Uterus (tissue), 4 donors: Measurements from ENCODE around the gene SHROOM2. TPM values are rescaled to one million over a fixed set of nuclear protein-coding genes. Genes with fewer than 3 reads are reported as not detected.
A peak's percentile ranks its signal among the peaks of the same experiment; 100 is the strongest.

Experiments
- DNase-seq, 2 donors: peaks; one replicate each; pipeline ENCODE4 v3.0.0-alpha.2; 2019 to 2020
- H3K27ac ChIP-seq, 2 donors: fragments of 200-600 bp; sonication (generic); 1 replicate in 1 of 2; 2 replicates in 1 of 2; pipeline ENCODE4 v1.5.1; 2016 to 2018
- H3K27me3 ChIP-seq, 2 donors: fragments of 200-600 bp; sonication (generic); one replicate each; pipeline ENCODE4 v1.5.1; 2018 to 2019; ENCODE audit warnings: control low read depth in 1 of 2
- H3K36me3 ChIP-seq, 2 donors: fragments of 200-600 bp; sonication (generic); one replicate each; pipeline ENCODE4 v1.5.1; 2019; ENCODE audit warnings: control low read depth in 1 of 2
- H3K4me1 ChIP-seq, 2 donors: fragments of 200-600 bp; sonication (generic); one replicate each; pipeline ENCODE4 v1.5.1; 2018 to 2019; ENCODE audit warnings: control low read depth in 1 of 2
- H3K4me3 ChIP-seq, 2 donors: fragments of 200-600 bp; sonication (generic); 1 replicate in 1 of 2; 2 replicates in 1 of 2; pipeline ENCODE4 v1.5.1; 2018 to 2019; ENCODE audit warnings: mild to moderate bottlenecking in 1 of 2
- H3K9me3 ChIP-seq, 2 donors: fragments of 200-600 bp; sonication (generic); one replicate each; pipeline ENCODE4 v1.5.1; 2019; ENCODE audit warnings: control low read depth in 1 of 2
- POLR2A ChIP-seq, 2 donors: fragments of 450-650 bp; IDR thresholded peaks; one replicate each; pipeline ENCODE4 v1.6.1; 2016; ENCODE audit warnings: antibody characterized with exemption in 2 of 2, mild to moderate bottlenecking in 1 of 2, moderate library complexity in 1 of 2
- intact Hi-C: fragments of 100-400 bp; cut with DNase I; formaldehyde crosslinking; loops from one replicate; pipeline ENCODE4 v1.15.1; 2023; ENCODE audit warnings: low total_unique reads
- total RNA-seq, 4 donors: library from RNA; depleted of rRNA in 3 of 4; stranded (reverse); fragments of >200 nt in 3 of 4; gene quantifications; one replicate each; pipeline versions ENCODE4 v1.1.0 to v1.2.4, GENCODE V29; 2014 to 2023
- TF ChIP-seq, protein P1 (sequence below), 4 experiments: fragments of 200-600 bp in 2 of 4; fragments of 450-650 bp in 2 of 4; sonication (generic) in 2 of 4; IDR thresholded peaks; one replicate each; pipeline ENCODE4 v1.5.1; 2016 to 2019; ENCODE audit warnings: antibody characterized with exemption in 4 of 4, mild to moderate bottlenecking in 2 of 4, moderate library complexity in 1 of 4
- donor health status: DM: yes; HTN: yes; CAD: no.

The SHROOM2 gene
- total RNA-seq, result 1 to 10 TPM; 3.5 to 8.7 (median 4.8) TPM

GRCh38 chrX:9785944-9786797 lies at the start of gene SHROOM2:
Gene SHROOM2, plus strand, starts transcription at chrX:9786429. Its CDS starts 117 bp downstream, at chrX:9786546.
- Histone ChIP-seq H3K36me3 (no peaks in the 10 kb centered on the region), H3K4me1 (no peaks in the 10 kb centered on the region), H3K27me3 (no peaks in the 10 kb centered on the region), H3K4me3 (peak within 1 kb of the TSS; percentile 3 to 50), H3K9me3 (no peaks in the 10 kb centered on the region), H3K27ac (no peak within 1 kb of the TSS)
- no peak for TF ChIP-seq POLR2A (IDR thresholded peaks at IDR 0.05)
- TF ChIP-seq, protein P1, sequence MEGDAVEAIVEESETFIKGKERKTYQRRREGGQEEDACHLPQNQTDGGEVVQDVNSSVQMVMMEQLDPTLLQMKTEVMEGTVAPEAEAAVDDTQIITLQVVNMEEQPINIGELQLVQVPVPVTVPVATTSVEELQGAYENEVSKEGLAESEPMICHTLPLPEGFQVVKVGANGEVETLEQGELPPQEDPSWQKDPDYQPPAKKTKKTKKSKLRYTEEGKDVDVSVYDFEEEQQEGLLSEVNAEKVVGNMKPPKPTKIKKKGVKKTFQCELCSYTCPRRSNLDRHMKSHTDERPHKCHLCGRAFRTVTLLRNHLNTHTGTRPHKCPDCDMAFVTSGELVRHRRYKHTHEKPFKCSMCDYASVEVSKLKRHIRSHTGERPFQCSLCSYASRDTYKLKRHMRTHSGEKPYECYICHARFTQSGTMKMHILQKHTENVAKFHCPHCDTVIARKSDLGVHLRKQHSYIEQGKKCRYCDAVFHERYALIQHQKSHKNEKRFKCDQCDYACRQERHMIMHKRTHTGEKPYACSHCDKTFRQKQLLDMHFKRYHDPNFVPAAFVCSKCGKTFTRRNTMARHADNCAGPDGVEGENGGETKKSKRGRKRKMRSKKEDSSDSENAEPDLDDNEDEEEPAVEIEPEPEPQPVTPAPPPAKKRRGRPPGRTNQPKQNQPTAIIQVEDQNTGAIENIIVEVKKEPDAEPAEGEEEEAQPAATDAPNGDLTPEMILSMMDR (IDR thresholded peaks at IDR 0.05), result no peak
- no peak for DNase-seq
- intact Hi-C loops, result no loop called here

DNA sequence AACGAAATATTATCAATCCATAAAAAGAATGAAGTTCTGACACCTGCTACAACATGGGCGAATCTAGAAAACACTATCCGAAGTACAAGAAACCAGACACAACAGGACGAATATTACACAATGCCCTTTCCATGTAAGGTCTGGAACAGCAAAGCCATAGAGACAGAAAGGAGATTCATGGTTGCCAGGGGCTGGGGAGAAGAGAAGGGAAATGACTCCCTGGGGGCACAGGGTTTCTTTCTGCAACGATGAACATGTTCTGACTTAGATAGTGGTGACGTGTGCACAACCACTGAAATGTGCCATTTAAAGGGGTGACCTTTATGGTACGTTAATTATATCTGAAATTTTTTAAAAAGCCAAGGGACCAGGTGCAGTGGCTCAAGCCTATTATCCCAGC lies 48.9 kb upstream of the SHROOM2 start:
- TF ChIP-seq, protein P1 (IDR thresholded peaks at IDR 0.05), result no peak
- no peak for TF ChIP-seq POLR2A (IDR thresholded peaks at IDR 0.05)
- Histone ChIP-seq H3K9me3 (no peaks in the 10 kb centered on the region), H3K36me3 (no peaks in the 10 kb centered on the region), H3K27ac (no peak overlapping the region), H3K4me1 (no peaks in the 10 kb centered on the region), H3K4me3 (no peak overlapping the region), H3K27me3 (no peaks in the 10 kb centered on the region)
- intact Hi-C loops, result no loop called here
- no peak for DNase-seq

GRCh38 chrX:9738151-9738550 lies 48.1 kb upstream of the SHROOM2 start:
- Histone ChIP-seq H3K36me3 (no peaks in the 10 kb centered on the region), H3K27me3 (no peaks in the 10 kb centered on the region), H3K4me1 (no peaks in the 10 kb centered on the region), H3K4me3 (no peak overlapping the region), H3K27ac (no peak overlapping the region), H3K9me3 (no peaks in the 10 kb centered on the region)
- DNase-seq, result no peak
- intact Hi-C loops, result no loop called here
- TF ChIP-seq, protein P1 (IDR thresholded peaks at IDR 0.05), result no peak
- TF ChIP-seq POLR2A (IDR thresholded peaks at IDR 0.05), result no peak

DNA sequence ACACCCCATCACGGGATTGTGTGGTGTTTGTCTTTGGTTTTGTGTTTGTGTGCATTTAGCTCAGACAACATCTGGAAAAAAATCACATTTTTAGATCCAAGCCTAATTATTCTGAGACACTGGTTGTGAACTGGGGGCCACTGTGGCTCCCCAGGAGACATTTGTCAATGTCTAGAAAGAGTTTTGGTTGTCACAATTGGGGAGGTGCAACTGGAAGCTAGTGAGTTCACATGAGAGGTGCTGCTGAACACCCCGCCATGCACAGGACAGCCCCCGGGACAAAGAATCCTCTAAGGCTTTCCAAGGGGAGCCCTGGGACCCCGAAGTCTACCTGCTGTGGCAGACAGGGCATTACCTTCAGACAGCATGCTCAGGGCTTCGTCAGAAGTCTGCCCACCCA lies 47.1 kb upstream of the SHROOM2 start:
- no peak for DNase-seq
- intact Hi-C loops, result no loop called here

More for the DNA sequence above, 47.1 kb upstream of the SHROOM2 start:
- Histone ChIP-seq H3K4me1 (no peaks in the 10 kb centered on the region), H3K4me3 (no peak overlapping the region), H3K9me3 (no peaks in the 10 kb centered on the region), H3K27me3 (no peaks in the 10 kb centered on the region), H3K27ac (no peak overlapping the region), H3K36me3 (no peaks in the 10 kb centered on the region)
- TF ChIP-seq POLR2A (IDR thresholded peaks at IDR 0.05), result no peak
- TF ChIP-seq, protein P1 (IDR thresholded peaks at IDR 0.05), result no peak
